HG03565 (cell line): ENCODE results near the gene FZD7.

Experiments used
- ATAC-seq: cut with Tn5 transposase; IDR thresholded peaks from one replicate; pipeline ENCODE4 v1.9.1; 2021; ENCODE audit warnings: mild to moderate bottlenecking, moderate library complexity; ENCODE audit not compliant: unreplicated experiment

FZD7 gene

DNA sequence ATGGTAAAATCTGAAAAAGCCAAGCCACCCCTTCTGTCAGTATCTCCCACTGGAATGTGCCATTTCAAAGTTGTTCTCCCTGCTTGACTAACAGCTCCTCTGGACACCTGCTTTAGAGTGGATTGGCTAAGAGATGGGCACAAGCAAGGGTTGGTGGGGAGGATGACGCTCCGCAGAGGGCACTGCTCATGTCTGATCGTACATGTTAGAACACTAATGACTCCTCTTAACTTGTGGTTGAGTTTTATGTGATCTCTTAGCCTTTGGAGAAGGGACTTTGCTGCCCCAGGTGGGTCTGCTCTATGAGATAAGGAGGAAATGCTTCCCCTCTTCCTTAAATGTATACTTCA is 31.2 kb downstream of the FZD7 start:
- ATAC-seq: no peak

DNA sequence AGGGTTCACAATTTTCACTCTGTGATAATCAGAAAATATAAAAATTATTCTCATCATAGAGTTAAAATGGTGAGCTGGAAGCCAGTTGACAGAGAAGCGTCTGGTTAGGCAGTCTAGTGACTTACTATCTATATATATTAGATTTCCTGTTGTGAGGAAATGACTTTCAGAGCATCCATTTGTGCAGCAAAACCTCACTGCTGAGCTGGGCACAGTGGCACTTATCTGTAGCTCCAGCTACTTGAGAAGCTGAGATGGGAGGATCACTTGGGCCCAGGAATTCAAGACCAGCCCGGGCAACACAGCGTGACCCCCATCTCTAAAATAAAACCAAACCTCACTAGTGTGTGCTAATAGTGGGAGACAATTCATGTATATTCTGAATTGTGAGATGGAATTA is 32.2 kb downstream of the FZD7 start:
- no peak for ATAC-seq

DNA sequence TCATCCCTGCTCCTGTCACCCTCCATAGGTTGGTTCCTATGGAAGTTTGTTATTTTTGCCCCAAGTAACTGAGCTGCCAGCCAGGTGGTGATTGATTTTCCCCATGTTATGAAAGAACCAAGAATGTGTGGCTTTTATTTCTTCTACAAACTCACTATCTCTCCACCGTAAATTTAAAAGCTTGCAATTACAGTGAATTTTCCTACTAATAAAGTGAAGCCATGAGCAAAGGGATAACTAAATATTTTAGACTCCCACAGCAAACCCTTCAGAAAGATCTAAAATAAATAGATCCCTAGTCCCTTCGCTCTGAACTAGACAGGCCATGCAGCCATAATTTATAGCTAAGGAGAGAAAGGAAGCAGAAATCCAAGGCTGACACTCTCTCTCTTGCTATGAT is 33.2 kb downstream of the FZD7 start:
- ATAC-seq: no peak

DNA sequence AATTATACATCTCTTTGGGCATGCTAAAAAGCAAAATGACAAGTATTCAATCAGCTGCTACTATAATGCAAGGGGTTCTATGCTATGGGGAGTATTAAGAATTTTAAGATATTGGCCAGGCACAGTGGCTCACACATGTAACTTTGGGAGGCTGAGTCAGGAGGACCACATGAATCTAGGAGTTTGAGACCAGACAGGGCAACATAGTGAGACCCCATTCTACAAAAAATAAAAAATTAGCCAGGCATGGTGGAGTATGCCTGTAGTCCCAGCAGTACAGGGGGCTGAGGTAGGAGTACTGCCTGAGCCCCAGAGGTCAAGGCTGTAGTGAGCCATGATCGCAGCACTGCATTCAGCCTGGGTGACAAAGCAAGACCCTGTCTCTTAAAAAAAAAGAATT is 33.9 kb downstream of the FZD7 start:
- ATAC-seq: no peak

DNA sequence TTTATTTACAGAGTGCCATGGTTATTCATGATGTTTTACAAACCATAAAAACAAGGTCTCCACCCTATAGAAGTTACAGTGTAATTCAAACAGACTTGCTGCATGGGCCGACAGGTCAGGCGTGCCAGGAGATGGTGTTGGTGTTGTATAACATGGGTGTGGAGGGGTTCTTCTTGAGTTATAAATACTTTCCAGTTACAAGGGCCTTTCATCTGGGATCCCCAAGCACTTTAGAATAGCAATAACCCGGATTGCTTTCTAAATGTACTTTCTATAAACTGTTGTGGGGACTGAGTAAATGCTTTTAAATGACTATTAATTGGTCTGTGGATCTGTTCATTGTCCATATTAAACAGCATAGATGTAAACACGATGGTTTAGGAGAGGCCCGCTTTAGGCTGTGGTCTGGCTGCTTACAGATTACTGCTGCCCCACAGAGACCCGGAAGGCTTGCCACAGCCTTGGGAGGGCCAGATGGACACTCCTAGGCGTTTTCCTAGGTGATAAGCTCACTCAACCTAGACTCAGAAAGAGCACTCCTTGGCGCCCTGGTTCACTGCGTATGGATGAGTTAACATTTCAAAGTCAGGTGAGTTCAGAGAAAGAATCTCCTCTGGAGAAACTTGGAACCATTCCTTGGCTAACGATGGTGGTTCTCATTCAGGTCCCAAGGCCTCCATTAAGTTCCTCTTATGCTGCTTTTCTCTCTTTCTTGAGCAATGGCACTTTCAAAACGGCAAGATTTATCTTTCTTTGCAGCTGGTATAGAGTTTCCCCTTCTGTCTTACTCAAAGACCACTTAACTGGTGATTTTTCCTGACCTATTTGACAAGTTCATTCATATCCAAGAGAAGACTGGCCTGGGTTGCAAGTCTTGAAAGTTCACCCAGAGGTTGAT is 35.8 kb downstream of the FZD7 start:
- no peak for ATAC-seq

DNA sequence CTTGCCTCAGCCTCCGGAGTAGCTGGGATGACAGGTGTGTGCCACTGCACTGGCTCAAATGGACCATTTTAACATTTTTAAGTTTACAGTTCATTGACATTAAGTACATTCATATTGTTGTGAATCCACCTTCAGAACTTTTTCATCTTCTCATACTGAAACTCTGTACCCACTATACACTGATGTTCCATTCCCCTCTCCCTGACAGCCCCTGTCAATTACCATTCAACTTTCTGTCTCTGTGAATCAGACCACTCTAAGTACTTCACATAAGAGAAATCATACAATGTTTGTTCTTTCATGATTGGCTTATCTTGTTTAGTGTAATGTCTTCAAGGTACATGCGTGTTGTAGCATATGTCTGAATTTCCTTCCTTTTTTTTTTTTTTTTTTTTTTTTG is 37.5 kb downstream of the FZD7 start:
- ATAC-seq: no peak

DNA sequence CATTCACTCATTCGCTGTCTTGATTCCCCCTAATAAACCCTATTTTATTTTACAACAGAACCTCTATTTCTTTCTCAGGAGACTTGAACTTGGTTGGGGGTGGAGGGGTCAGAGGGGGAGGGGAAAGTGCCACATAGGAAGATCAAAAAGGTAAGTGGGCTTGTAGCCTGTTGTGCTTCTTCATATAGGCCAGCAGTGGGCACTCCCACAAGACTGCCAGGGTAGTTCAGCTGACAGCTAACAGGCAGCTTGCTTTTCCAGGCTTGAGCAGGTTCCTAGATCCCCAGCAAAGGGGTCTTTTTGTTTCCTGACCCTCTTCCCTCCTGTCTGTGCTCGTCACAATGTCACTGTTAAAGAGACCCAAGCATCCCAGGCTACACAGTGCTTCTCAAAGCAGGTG is 38.6 kb downstream of the FZD7 start:
- ATAC-seq: no peak

DNA sequence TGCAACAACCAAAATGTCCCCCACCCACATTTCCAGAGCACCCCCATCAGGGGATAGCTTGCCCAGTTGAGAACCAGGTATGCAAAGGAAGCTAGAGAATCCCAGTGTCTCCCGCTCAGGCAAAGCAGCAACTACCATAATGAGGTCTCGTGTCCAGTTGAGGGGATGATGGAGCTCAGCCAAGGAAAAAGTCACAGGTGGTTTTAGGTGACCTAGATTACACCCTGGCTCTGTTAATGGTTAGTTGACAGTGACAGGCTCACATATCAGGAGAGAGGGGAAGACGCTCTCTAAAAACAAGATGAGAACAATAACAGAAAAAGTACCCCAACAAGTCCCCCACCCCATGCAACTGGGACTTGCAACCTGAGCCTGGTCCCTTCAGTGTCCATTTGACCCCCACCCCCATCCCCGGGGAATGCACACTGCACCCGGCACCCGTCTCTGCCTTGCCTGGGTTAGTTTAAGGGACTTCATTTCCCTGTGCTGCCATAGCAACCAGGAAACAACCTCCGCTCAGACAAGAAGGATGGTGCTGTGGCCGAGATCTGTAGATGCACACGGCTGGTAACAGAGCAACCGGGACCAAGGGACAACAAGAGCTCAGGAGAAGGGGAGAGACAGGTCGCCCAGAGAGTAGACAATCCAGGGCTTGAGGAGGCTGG is 39.2 kb downstream of the FZD7 start, which contains the start of gene KIAA2012:
TSS of gene KIAA2012 (plus strand) at position 519 of the 665 bp plus-strand sequence. CDS start 373 bp downstream, outside the sequence.
- ATAC-seq: no peak

DNA sequence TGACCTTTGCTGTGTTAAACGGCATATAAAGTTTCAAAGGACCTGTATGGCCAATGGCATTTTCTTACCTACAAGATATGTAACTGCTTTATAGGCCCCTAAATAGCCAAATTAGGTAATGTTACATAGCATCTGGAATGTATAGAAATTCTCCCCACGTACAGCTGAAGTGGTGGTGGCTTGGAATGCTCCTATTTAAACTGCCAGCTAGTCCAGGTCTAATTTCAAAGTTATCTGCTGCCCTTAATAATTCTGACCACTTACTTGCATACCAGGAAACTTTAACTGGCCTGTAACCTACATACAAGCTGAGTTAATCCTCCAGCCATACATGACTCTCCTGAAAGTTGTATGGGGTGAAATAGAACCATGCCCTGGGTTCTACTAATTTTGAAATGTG is 40.7 kb downstream of the FZD7 start:
- no peak for ATAC-seq

DNA sequence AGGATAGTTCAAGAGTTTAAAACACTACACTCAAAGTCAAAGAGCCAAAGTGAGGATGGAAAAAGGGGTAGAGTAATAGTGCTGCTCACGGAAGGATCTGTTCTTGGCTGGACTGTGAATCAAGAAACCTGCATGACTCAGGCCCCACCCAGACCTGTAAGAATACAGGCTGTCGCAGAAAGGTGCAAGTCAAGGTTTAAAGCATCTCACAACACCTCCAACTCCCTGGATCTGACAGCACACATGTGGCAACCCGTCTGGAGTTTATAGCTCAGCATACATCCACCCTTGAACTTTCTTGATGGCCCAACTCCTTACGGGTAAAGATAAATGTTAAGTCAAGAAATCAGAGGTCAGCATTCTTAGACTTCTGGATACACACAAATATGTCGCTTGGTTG is 45.7 kb downstream of the FZD7 start:
- no peak for ATAC-seq

DNA sequence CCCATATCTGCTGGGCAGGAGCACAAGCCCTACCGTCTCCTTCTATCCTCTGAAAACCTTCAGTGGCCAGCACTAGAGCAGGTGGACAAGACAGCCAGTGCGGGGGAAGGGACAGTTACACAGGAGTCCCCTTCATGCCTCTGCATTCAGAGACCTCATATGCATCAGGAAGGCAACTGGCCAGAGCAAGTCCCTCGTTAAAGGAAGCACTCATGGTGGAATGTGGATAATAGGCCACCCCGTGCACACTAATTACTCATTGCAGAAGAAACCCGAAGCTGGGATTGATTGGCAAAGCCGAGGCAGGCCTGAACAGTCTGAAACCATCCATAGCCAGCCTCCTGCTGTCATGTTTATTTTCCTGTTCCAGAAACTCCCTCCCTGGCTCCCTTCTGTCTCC is 50.6 kb downstream of the FZD7 start:
- no peak for ATAC-seq
